Muscle of leg (tissue), 16 donors: ENCODE results near the gene EMSY. TPM values are rescaled to one million over a fixed set of nuclear protein-coding genes. Genes with fewer than 3 reads are reported as not detected.
"Not testable (repeated sequence)": the region's sequence is repeated elsewhere in the genome, so short reads cannot be mapped to it uniquely, and the experiment has no call there.

Experiments used
- DNase-seq: peaks from one replicate; pipeline ENCODE4 v3.0.0; 2013
- H3K27ac ChIP-seq: one replicate; pipeline ENCODE4 v1.5.1; 2013; ENCODE audit warnings: mild to moderate bottlenecking, low read length, control low read depth
- H3K27me3 ChIP-seq: one replicate; pipeline ENCODE4 v1.6.1; 2013; ENCODE audit warnings: low read length; ENCODE audit not compliant: control insufficient read depth, insufficient read depth
- H3K36me3 ChIP-seq: one replicate; pipeline ENCODE4 v1.6.1; 2013; ENCODE audit warnings: low read length; ENCODE audit not compliant: control insufficient read depth, insufficient read depth
- H3K4me1 ChIP-seq: one replicate; pipeline ENCODE4 v1.6.1; 2013; ENCODE audit warnings: low read length; ENCODE audit not compliant: control insufficient read depth, insufficient read depth
- H3K4me3 ChIP-seq: one replicate; pipeline ENCODE4 v1.5.1; 2013; ENCODE audit warnings: low read length, control low read depth
- H3K9me3 ChIP-seq: replicated peaks from 2 replicates; pipeline ENCODE4 v1.6.1; 2013; ENCODE audit warnings: low read depth, low read length; ENCODE audit not compliant: control insufficient read depth
- WGBS: methylation state at CpG from one replicate; pipeline ENCODE4 v1.1.5; 2013; ENCODE audit warnings: missing lambda C conversion rate; ENCODE audit not compliant: insufficient coverage; 5-methylcytosine and 5-hydroxymethylcytosine counted together
- long read RNA-seq, 11 donors: transcript quantifications; one replicate each; lab custom pipeline, GENCODE V29; 2026
- polyA plus RNA-seq, 8 donors: library from polyadenylated mRNA; unstranded; fragments of 120-200 nt; gene quantifications; one replicate each; pipeline versions ENCODE4 v1.2.1 to v1.2.3, GENCODE V29; 2013; ENCODE audit warnings: inconsistent platforms in 1 of 8, low replicate concordance in 1 of 8; ENCODE audit not compliant: insufficient read length in 8 of 8, insufficient read depth in 1 of 8
- total RNA-seq: library from RNA; stranded (reverse); fragments of 120-200 nt; gene quantifications from one replicate; pipeline ENCODE4 v1.2.4, GENCODE V29; 2013

Gene EMSY, protein sequence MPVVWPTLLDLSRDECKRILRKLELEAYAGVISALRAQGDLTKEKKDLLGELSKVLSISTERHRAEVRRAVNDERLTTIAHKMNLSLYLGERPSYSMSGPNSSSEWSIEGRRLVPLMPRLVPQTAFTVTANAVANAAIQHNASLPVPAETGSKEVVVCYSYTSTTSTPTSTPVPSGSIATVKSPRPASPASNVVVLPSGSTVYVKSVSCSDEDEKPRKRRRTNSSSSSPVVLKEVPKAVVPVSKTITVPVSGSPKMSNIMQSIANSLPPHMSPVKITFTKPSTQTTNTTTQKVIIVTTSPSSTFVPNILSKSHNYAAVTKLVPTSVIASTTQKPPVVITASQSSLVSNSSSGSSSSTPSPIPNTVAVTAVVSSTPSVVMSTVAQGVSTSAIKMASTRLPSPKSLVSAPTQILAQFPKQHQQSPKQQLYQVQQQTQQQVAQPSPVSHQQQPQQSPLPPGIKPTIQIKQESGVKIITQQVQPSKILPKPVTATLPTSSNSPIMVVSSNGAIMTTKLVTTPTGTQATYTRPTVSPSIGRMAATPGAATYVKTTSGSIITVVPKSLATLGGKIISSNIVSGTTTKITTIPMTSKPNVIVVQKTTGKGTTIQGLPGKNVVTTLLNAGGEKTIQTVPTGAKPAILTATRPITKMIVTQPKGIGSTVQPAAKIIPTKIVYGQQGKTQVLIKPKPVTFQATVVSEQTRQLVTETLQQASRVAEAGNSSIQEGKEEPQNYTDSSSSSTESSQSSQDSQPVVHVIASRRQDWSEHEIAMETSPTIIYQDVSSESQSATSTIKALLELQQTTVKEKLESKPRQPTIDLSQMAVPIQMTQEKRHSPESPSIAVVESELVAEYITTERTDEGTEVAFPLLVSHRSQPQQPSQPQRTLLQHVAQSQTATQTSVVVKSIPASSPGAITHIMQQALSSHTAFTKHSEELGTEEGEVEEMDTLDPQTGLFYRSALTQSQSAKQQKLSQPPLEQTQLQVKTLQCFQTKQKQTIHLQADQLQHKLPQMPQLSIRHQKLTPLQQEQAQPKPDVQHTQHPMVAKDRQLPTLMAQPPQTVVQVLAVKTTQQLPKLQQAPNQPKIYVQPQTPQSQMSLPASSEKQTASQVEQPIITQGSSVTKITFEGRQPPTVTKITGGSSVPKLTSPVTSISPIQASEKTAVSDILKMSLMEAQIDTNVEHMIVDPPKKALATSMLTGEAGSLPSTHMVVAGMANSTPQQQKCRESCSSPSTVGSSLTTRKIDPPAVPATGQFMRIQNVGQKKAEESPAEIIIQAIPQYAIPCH (N-terminal part only)
- total RNA-seq (14.9 TPM), polyA plus RNA-seq (10 to 100 TPM; 12.5 to 16.7 (median 13.5) TPM)
- long read RNA-seq, donor 1, partial matches to known transcripts, result 0 of 1 reads
- long read RNA-seq, donor 1, other reads (novel, unspliced or antisense), result 0 of 1 reads
- long read RNA-seq, donor 2, partial matches to known transcripts, result 0 of 1 reads
- long read RNA-seq, donor 2, other reads (novel, unspliced or antisense), result 0 of 1 reads
- long read RNA-seq, donor 3, partial matches to known transcripts, result 0 of 2 reads
- long read RNA-seq, donor 3, other reads (novel, unspliced or antisense), result 0 of 2 reads
- long read RNA-seq, donor 4, partial matches to known transcripts, result 0 of 1 reads
- long read RNA-seq, donor 4, other reads (novel, unspliced or antisense), result 0 of 1 reads
- long read RNA-seq, donor 5, partial matches to known transcripts, result 0 of 3 reads
- long read RNA-seq, donor 5, other reads (novel, unspliced or antisense), result 0 of 3 reads
- long read RNA-seq, donor 6, partial matches to known transcripts, result 0 of 2 reads
- long read RNA-seq, donor 6, other reads (novel, unspliced or antisense), result 0 of 2 reads
- long read RNA-seq, donor 7, partial matches to known transcripts, result 0 of 2 reads
- long read RNA-seq, donor 7, other reads (novel, unspliced or antisense), result 0 of 2 reads
- long read RNA-seq, donor 8, partial matches to known transcripts, result 0 of 3 reads
- long read RNA-seq, donor 8, other reads (novel, unspliced or antisense), result 0 of 3 reads
- long read RNA-seq, donor 9, partial matches to known transcripts, result 0 of 2 reads
- long read RNA-seq, donor 9, other reads (novel, unspliced or antisense), result 0 of 2 reads
- long read RNA-seq, donor 10, full-length matches to known transcripts, result 3 of 3 reads
- long read RNA-seq, donor 10, partial matches to known transcripts, result 0 of 3 reads
- long read RNA-seq, donor 10, other reads (novel, unspliced or antisense), result 0 of 3 reads
- long read RNA-seq, donor 11, partial matches to known transcripts, result 0 of 3 reads
- long read RNA-seq, donor 11, other reads (novel, unspliced or antisense), result 0 of 3 reads

DNA sequence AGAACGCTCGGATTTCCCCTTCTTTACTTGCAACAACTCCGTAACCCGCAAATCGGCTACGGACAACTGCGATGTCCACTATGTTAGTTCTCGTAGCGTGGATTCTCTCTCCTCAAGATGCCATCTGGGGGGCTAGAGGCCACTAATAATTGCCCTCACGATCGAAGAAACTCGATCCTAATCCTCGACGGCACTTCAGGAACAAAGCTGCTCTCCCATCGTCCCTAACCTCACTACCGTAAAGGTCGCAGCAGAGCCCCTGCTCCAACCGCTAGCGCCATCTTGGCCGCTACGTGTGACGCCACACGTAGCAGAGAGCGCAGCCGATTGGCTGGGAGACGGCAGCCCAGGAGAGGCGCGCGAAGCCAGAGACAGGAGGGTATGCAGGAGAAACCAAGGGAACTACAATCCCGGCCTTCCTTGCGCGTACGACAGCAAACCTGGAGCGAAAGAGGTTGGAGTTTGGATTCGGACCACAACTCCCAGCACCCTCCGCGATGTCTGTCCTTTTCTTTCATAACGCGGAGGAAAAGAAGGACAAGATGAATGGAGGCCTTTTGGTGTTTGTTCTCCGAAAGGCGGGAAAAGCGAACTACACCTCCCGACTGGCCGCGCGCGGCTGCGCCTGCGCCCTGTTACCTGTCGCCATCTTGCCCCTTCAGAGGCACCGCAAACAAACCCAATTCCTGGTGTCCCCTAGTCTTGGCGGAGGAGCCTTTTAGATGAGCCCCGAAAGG lies at the start of gene EMSY:
EMSY (plus strand) TSS at position 635 of the 737 bp plus-strand sequence. CDS start 1,921 bp downstream, outside the sequence.
- DNase-seq, result peak; percentile 100
- Histone ChIP-seq H3K27ac (peak within 1 kb of the TSS; percentile 99), H3K4me1 (peaks cover 5% of the 10 kb centered on the region), H3K36me3 (peaks cover 3% of the 10 kb centered on the region), H3K9me3 (no peaks in the 10 kb centered on the region), H3K27me3 (no peaks in the 10 kb centered on the region), H3K4me3 (peak within 1 kb of the TSS; percentile 94)
- WGBS, result under 1% methylated on average over 41 of the region's 53 CpGs

DNA sequence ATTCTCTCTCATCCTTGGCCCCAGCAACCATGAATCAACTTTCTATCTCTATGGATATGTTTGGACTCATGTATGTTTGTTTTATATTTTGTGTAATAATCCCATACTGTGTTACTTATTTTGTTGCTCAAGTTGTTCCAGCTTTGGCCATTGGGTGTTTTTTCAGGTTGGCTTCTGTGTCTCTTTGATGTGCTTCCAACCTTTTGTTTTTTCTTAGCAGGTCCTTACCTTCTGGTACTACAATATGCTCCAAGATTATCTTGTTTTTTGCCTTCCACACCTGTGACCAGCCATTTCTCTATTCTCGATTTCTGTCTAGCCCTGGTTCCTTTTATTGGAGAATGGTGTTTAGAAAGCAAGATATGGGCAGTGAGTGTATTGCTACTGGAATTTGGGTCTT lies 49.5 kb upstream of the EMSY start:
- H3K4me3 ChIP-seq, result no peak overlapping the region
- no peaks in the 10 kb centered on the region for H3K9me3 ChIP-seq
- no CpG with 5 or more reads among the region's 1 CpG for WGBS
- peaks cover 3% of the 10 kb centered on the region for H3K4me1 ChIP-seq
- DNase-seq, result no peak
- H3K27me3 ChIP-seq, result no peaks in the 10 kb centered on the region
- H3K36me3 ChIP-seq, result no peaks in the 10 kb centered on the region
- H3K27ac ChIP-seq, result no peak overlapping the region

DNA sequence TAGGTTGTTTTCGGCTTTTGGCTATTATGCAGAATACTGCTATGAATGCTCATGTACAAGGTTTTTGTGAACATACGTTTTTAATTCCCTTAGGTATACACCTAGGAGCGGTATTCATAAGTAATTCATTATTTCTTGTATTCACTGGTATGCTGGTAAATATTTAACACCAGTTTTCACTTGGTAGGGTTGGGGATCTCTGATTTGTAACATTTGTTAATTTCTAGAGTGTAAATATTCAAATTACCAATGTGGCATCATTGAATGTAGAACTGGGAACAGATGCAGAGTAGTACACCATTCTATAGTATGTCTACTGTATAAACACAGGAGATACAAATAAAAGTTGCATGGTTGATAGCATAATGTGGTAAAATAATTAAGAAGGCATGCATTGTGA lies 47.4 kb upstream of the EMSY start:
- H3K27ac ChIP-seq, result no peak overlapping the region
- WGBS, result no CpG with 5 or more reads among the region's 3 CpGs
- no peaks in the 10 kb centered on the region for H3K27me3 ChIP-seq
- H3K4me3 ChIP-seq, result no peak overlapping the region
- no peaks in the 10 kb centered on the region for H3K9me3 ChIP-seq
- no peaks in the 10 kb centered on the region for H3K4me1 ChIP-seq
- DNase-seq, result no peak
- H3K36me3 ChIP-seq, result no peaks in the 10 kb centered on the region

DNA sequence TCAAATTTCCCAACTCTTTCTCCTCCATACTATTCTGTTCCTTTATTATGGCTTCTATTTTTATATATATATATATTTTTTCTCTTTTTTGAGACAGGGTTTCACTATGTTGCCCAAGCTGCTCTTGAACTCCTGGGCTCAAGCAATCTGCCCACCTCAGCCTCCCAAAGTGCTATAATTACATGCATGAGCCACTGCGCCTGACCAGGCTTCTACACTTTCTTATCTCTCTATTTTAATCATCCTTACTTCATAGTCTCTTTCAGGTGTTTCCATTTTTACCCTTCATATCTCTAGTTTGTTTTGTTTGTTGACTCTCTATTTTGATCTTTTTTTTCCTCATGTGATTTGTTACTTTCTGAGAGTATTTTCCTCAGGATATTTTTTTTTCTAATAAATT lies 43.9 kb upstream of the EMSY start:
- no peaks in the 10 kb centered on the region for H3K36me3 ChIP-seq
- no peak for DNase-seq
- H3K4me3 ChIP-seq, result no peak overlapping the region
- H3K9me3 ChIP-seq, result no peaks in the 10 kb centered on the region
- WGBS, result no CpG with 5 or more reads among the region's 1 CpG
- no peaks in the 10 kb centered on the region for H3K27me3 ChIP-seq
- H3K27ac ChIP-seq, result no peak overlapping the region
- no peaks in the 10 kb centered on the region for H3K4me1 ChIP-seq

DNA sequence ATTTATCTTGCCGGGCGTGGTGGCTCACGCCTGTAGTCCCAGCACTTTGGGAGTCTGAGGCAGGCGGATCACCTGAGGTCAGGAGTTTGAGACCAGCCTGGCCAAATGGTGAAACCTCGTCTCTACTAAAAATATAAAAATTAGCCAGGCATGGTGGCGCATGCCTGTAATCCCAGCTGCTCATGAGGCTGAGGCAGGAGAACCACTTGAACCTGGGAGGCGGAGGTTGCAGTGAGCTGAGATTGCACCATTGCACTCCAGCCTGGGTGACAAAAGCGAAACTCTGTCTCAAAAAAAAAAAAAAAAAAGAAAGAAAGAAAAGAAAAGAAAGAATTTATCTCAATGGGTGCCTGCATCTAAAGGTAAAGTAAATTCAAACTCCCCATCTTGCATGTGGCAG lies 43.3 kb upstream of the EMSY start:
- not testable (repeated sequence) for H3K4me3 ChIP-seq, H3K9me3 ChIP-seq, DNase-seq, H3K4me1 ChIP-seq, H3K27me3 ChIP-seq, H3K36me3 ChIP-seq, H3K27ac ChIP-seq
- 100% methylated on average over 2 of the region's 8 CpGs for WGBS

DNA sequence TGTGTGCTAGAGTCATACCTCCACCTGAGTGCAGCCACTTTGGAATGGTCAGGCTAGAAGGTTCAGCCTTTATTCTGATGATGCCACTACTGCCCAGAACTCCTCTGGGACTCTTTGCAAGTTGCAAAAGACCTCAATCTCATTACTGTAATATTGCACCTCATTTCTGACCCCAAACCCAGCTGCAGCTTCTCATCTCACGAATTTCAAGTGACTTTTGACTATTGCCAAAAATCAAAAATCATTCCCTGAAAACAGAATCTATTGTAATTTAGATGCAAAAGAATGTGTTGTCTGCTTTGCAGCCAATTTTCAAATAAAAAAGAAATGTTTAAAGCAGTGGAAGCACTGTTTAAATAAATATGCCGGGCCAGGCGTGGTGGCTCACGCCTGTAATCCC lies 38.5 kb upstream of the EMSY start:
- no peak for DNase-seq
- H3K27ac ChIP-seq, result no peak overlapping the region
- H3K27me3 ChIP-seq, result no peaks in the 10 kb centered on the region
- H3K4me3 ChIP-seq, result no peak overlapping the region
- WGBS, result no CpG with 5 or more reads among the region's 4 CpGs
- peaks cover 5% of the 10 kb centered on the region for H3K4me1 ChIP-seq
- H3K36me3 ChIP-seq, result no peaks in the 10 kb centered on the region
- no peaks in the 10 kb centered on the region for H3K9me3 ChIP-seq

DNA sequence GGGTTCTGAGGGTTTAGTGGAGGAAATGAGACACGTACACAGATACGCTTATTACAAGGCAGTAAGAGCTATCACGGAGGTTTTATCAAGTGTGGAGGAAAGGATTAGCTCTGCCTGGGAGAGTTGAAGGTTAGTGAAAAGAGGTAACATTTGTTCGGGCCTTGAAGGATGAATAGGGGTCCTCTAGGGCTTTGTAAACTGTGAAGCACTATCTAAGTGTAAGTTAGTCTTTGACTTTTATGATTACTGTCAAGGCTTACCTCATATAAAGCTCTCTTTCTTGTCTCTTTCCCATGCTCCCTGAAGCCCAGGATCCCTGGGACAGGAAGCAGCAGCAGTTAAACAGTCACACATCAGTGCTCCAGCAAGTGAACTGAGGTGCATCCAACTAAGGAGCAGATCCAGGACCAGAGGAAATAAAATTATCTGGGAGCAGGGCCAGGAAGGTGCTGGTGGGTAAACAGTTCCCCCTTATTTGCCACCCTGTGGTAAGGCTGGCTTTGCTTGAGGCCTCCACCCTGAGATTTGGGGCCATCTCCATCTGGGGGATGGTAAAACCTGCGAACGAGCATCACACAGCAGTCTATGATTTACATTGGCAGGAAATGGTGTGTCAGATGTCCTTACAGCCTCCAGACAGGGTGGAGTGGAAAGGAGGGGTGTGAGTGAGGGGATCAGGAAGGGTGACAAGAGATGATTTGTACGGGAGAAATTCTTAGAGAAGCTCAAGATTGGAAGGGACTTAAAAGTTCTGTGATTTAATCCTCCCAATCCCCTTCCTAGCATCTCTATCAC lies 36.5 kb upstream of the EMSY start:
- WGBS, result 38% methylated on average over 5 of the region's 7 CpGs
- Histone ChIP-seq H3K36me3 (no peaks in the 10 kb centered on the region), H3K4me3 (no peak overlapping the region), H3K9me3 (no peaks in the 10 kb centered on the region), H3K27ac (no peak overlapping the region), H3K4me1 (peaks cover 21% of the 10 kb centered on the region), H3K27me3 (no peaks in the 10 kb centered on the region)
- DNase-seq, result no peak
